Body of pancreas (tissue), 4 donors: ENCODE measurements around the gene PLEKHS1.

Experiments
- CTCF ChIP-seq, 7 experiments: fragments of 450-650 bp in 4 of 7; fragments of 200-600 bp in 3 of 7; sonication (generic) in 3 of 7; IDR thresholded peaks; one replicate each; pipeline ENCODE4 v1.5.1; 2016 to 2019; ENCODE audit warnings: antibody characterized with exemption in 7 of 7
- POLR2A ChIP-seq, 3 donors: fragments of 450-650 bp; IDR thresholded peaks; one replicate each; pipeline ENCODE4 v1.6.1; 2016; ENCODE audit warnings: antibody characterized with exemption in 3 of 3, mild to moderate bottlenecking in 2 of 3

- no peak for TF ChIP-seq CTCF (IDR thresholded peaks at IDR 0.05)
- TF ChIP-seq POLR2A (IDR thresholded peaks at IDR 0.05) = no peak
Measured at GRCh38 chr10:113806503-113806902, 55.0 kb downstream of the PLEKHS1 start.
